Skin epidermis (tissue), 12 donors: Measurements from ENCODE around the gene GPR3.
"Not testable (repeated sequence)": the region's sequence is repeated elsewhere in the genome, so short reads cannot be mapped to it uniquely, and the experiment has no call there.

Experiments
- H3K27ac ChIP-seq, 21 experiments: fragments of 200-600 bp; sonication (generic) in 11 of 21; one replicate each; pipeline ENCODE4 v1.5.0; 2020; ENCODE audit warnings: mild to moderate bottlenecking in 3 of 21, inconsistent platforms in 2 of 21, moderate library complexity in 2 of 21
- H3K4me3 ChIP-seq, 7 experiments: fragments of 200-600 bp; sonication (generic) in 2 of 7; one replicate each; pipeline ENCODE4 v1.5.0; 2020; ENCODE audit warnings: inconsistent platforms in 2 of 7, mild to moderate bottlenecking in 2 of 7, moderate library complexity in 1 of 7

The GPR3 gene

GRCh38 chr1:27412502-27412901, 20.1 kb downstream of the GPR3 start:
- peak overlapping the region in 1 of 21 experiments; percentile 54 for H3K27ac ChIP-seq
- H3K4me3 ChIP-seq: no peak overlapping the region

GRCh38 chr1:27413004-27413403, 20.6 kb downstream of the GPR3 start:
- H3K4me3 ChIP-seq: no peak overlapping the region
- H3K27ac ChIP-seq: peak overlapping the region in 8 of 21 experiments; percentile 6 to 54 (median 25)

- Histone ChIP-seq H3K27ac (peak overlapping the region in 7 of 21 experiments; percentile 6 to 51 (median 14)), H3K4me3 (no peak overlapping the region)
Measured at GRCh38 chr1:27414091-27414490, 21.7 kb downstream of the GPR3 start.

- Histone ChIP-seq H3K27ac (peak overlapping the region in 5 of 21 experiments; percentile 12 to 53 (median 42)), H3K4me3 (no peak overlapping the region)
Measured at GRCh38 chr1:27416387-27417111, 24.1 kb downstream of the GPR3 start.

GRCh38 chr1:27417713-27418112, 25.3 kb downstream of the GPR3 start:
- peak overlapping the region in 17 of 21 experiments; percentile 19 to 80 (median 59) for H3K27ac ChIP-seq

GRCh38 chr1:27418326-27419185, 26.1 kb downstream of the GPR3 start:
- Histone ChIP-seq H3K4me3 (no peak overlapping the region), H3K27ac (peak overlapping the region in 18 of 21 experiments; percentile 19 to 80 (median 58))

More at GRCh38 chr1:27417713-27418112, 25.3 kb downstream of the GPR3 start:
- H3K4me3 ChIP-seq: no peak overlapping the region

- Histone ChIP-seq H3K27ac (peak overlapping the region in 2 of 21 experiments; percentile 29 to 69), H3K4me3 (no peak overlapping the region)
Measured at GRCh38 chr1:27423709-27424108, 31.3 kb downstream of the GPR3 start.

GRCh38 chr1:27427329-27427728, 34.9 kb downstream of the GPR3 start:
- Histone ChIP-seq H3K27ac (peak overlapping the region in 13 of 21 experiments; percentile 17 to 87 (median 72)), H3K4me3 (no peak overlapping the region)

GRCh38 chr1:27427816-27428315, 35.4 kb downstream of the GPR3 start:
- Histone ChIP-seq H3K27ac (peak overlapping the region in 17 of 21 experiments; percentile 3 to 87 (median 72)), H3K4me3 (no peak overlapping the region)

- no peak overlapping the region for H3K4me3 ChIP-seq
- H3K27ac ChIP-seq: peak overlapping the region in 18 of 21 experiments; percentile 3 to 87 (median 72)
Measured at GRCh38 chr1:27428316-27429028, 36.0 kb downstream of the GPR3 start.

GRCh38 chr1:27429029-27429425, 36.6 kb downstream of the GPR3 start:
- no peak overlapping the region for H3K4me3 ChIP-seq
- peak overlapping the region in 19 of 21 experiments; percentile 3 to 87 (median 71) for H3K27ac ChIP-seq

- Histone ChIP-seq H3K4me3 (no peak overlapping the region), H3K27ac (peak overlapping the region in 18 of 21 experiments; percentile 7 to 87 (median 64))
Measured at GRCh38 chr1:27430903-27431600, 38.6 kb downstream of the GPR3 start.

GRCh38 chr1:27431601-27431940, 39.1 kb downstream of the GPR3 start:
- Histone ChIP-seq H3K4me3 (no peak overlapping the region), H3K27ac (peak overlapping the region in 18 of 21 experiments; percentile 7 to 87 (median 64))

GRCh38 chr1:27432725-27433124, 40.3 kb downstream of the GPR3 start:
- H3K27ac ChIP-seq: peak overlapping the region in 6 of 21 experiments; percentile 0 to 83 (median 42)
- not testable (repeated sequence) for H3K4me3 ChIP-seq

- no peak overlapping the region for H3K4me3 ChIP-seq
- peak overlapping the region in 10 of 21 experiments; percentile 26 to 83 (median 70) for H3K27ac ChIP-seq
Measured at GRCh38 chr1:27433706-27434105, 41.3 kb downstream of the GPR3 start.

- Histone ChIP-seq H3K4me3 (no peak overlapping the region), H3K27ac (peak overlapping the region in 20 of 21 experiments; percentile 25 to 83 (median 73))
Measured at GRCh38 chr1:27435566-27436203, 43.3 kb downstream of the GPR3 start.

GRCh38 chr1:27436204-27437159, 44.1 kb downstream of the GPR3 start:
- H3K4me3 ChIP-seq: no peak overlapping the region
- peak overlapping the region in 20 of 21 experiments; percentile 57 to 83 (median 73) for H3K27ac ChIP-seq
